ENCODE measurements around the gene PACSIN3. TPM values are rescaled to one million over a fixed set of nuclear protein-coding genes. Genes with fewer than 3 reads are reported as not detected.
A peak's percentile ranks its signal among the peaks of the same experiment; 100 is the strongest.

PACSIN3 gene
- total RNA-seq, 1 experiment from 2014 or later: 113 TPM

- POLR2A ChIA-PET (ENCODE audit: unreplicated experiment): no interaction called here
- Histone ChIP-seq H3K9me3 (ENCODE audit: insufficient read depth, low read depth) (no peaks in the 10 kb centered on the region), H3K27ac (peak within 1 kb of the TSS; percentile 77), H3K27me3 (ENCODE audit: insufficient read depth, low read depth) (no peaks in the 10 kb centered on the region), H3F3A (ENCODE audit: insufficient read depth, low read depth) (peaks cover 38% of the 10 kb centered on the region), H2AFZ (peak within 1 kb of the TSS; percentile 96), H4K20me1 (ENCODE audit: insufficient read depth) (peaks cover 23% of the 10 kb centered on the region), H3K79me2 (ENCODE audit: low read depth) (peaks cover 45% of the 10 kb centered on the region), H3K4me1 (replicated peaks; ENCODE audit: insufficient read depth) (peaks cover 12% of the 10 kb centered on the region), H3K9me2 (ENCODE audit: insufficient read depth) (no peaks in the 10 kb centered on the region), H3K4me2 (peak within 1 kb of the TSS; percentile 95), H3K36me3 (ENCODE audit: low read depth) (peaks cover 20% of the 10 kb centered on the region; the same call in 1 of the 2 replicates), H3K4me3 (peak within 1 kb of the TSS; percentile 95)
- TF ChIP-seq CTCF (conservative IDR thresholded peaks at IDR 0.05) (no peak), EZH2 (IDR thresholded peaks at IDR 0.05; ENCODE audit: low read depth) (no peak)
- BruUV-seq (replicated peaks): no TSS peak
- CTCF ChIA-PET: interaction anchor here (0.6 to 1.8 kb wide), 3 partner anchors 38 to 178 kb away, joined by 6 to 8 read pairs (median 6); partner anchors contain the start of gene DDB2
- intact Hi-C loops (cut with micrococcal nuclease; ENCODE audit: unreplicated experiment): loop anchor here (1.0 to 2.0 kb wide), 7 partner anchors 18 to 232 kb away; partner anchors contain the start of genes ACP2 and SLC39A13
- peak; percentile 85 to 97 for DNase-seq
Measured at GRCh38 chr11:47176328-47177228, 9.7 kb downstream of the PACSIN3 start, which contains the start of gene ARFGAP2. ARFGAP2 (minus strand) TSS chr11:47176879; CDS start chr11:47176853, 26 bp downstream.

GRCh38 chr11:47175746-47176327 lies 10.4 kb downstream of the PACSIN3 start:
- no peak for DNase-seq
- TF ChIP-seq CTCF (conservative IDR thresholded peaks at IDR 0.05) (no peak), EZH2 (IDR thresholded peaks at IDR 0.05; ENCODE audit: low read depth) (no peak)

GRCh38 chr11:47172740-47173336 lies 13.4 kb downstream of the PACSIN3 start:
- no TSS peak for BruUV-seq (replicated peaks)
- Histone ChIP-seq H2AFZ (no peak overlapping the region), H3K4me2 (no peak overlapping the region), H3K9me3 (ENCODE audit: insufficient read depth, low read depth) (no peaks in the 10 kb centered on the region), H3K4me1 (replicated peaks; ENCODE audit: insufficient read depth) (peaks cover 12% of the 10 kb centered on the region), H3K79me2 (ENCODE audit: low read depth) (peaks cover 45% of the 10 kb centered on the region), H3K27ac (no peak overlapping the region), H3K36me3 (ENCODE audit: low read depth) (peaks cover 40% of the 10 kb centered on the region), H3K9me2 (ENCODE audit: insufficient read depth) (no peaks in the 10 kb centered on the region), H4K20me1 (ENCODE audit: insufficient read depth) (peaks cover 27% of the 10 kb centered on the region), H3K27me3 (ENCODE audit: insufficient read depth, low read depth) (no peaks in the 10 kb centered on the region), H3K4me3 (no peak overlapping the region), H3F3A (ENCODE audit: insufficient read depth, low read depth) (peaks cover 19% of the 10 kb centered on the region)
- CTCF ChIA-PET: no interaction called here
- intact Hi-C loops (cut with micrococcal nuclease; ENCODE audit: unreplicated experiment): no loop called here
- no peak for DNase-seq
- POLR2A ChIA-PET (ENCODE audit: unreplicated experiment): no interaction called here
- TF ChIP-seq EZH2 (IDR thresholded peaks at IDR 0.05; ENCODE audit: low read depth) (no peak), CTCF (conservative IDR thresholded peaks at IDR 0.05) (no peak)

More at GRCh38 chr11:47175746-47176327, 10.4 kb downstream of the PACSIN3 start:
- Histone ChIP-seq H4K20me1 (ENCODE audit: insufficient read depth) (peaks cover 23% of the 10 kb centered on the region), H3K36me3 (ENCODE audit: low read depth) (peaks cover 23% of the 10 kb centered on the region; the same call in 1 of the 2 replicates), H3K79me2 (ENCODE audit: low read depth) (peaks cover 45% of the 10 kb centered on the region), H3K4me2 (peak overlapping the region; percentile 95), H3K9me2 (ENCODE audit: insufficient read depth) (no peaks in the 10 kb centered on the region), H3K27me3 (ENCODE audit: insufficient read depth, low read depth) (no peaks in the 10 kb centered on the region), H2AFZ (peak overlapping the region; percentile 85; the same call in 1 of the 2 replicates), H3K27ac (peak overlapping the region; percentile 56), H3F3A (ENCODE audit: insufficient read depth, low read depth) (peaks cover 30% of the 10 kb centered on the region), H3K4me3 (peak overlapping the region; percentile 95), H3K9me3 (ENCODE audit: insufficient read depth, low read depth) (no peaks in the 10 kb centered on the region), H3K4me1 (replicated peaks; ENCODE audit: insufficient read depth) (peaks cover 12% of the 10 kb centered on the region)
- BruUV-seq (replicated peaks): TSS peak; percentile 44
- ChIA-PET CTCF (no interaction called here), POLR2A (ENCODE audit: unreplicated experiment) (no interaction called here)
- intact Hi-C loops (cut with micrococcal nuclease; ENCODE audit: unreplicated experiment): loop anchor here (2.0 kb wide), 2 partner anchors 73 to 233 kb away; partner anchors contain the start of genes ACP2 and SLC39A13
